GM19193 (cell line): ENCODE measurements around the gene PEX11G.

Experiments used
- POLR2A ChIP-seq: IDR thresholded peaks from 4 replicates; pipeline ENCODE4 v1.6.1; 2011; ENCODE audit not compliant: insufficient read depth, insufficient read length; ENCODE audit errors: extremely low read depth

PEX11G gene

GRCh38 chr19:7526059-7526929 is 37.5 kb upstream of the PEX11G start:
- TF ChIP-seq POLR2A, result no peak

DNA sequence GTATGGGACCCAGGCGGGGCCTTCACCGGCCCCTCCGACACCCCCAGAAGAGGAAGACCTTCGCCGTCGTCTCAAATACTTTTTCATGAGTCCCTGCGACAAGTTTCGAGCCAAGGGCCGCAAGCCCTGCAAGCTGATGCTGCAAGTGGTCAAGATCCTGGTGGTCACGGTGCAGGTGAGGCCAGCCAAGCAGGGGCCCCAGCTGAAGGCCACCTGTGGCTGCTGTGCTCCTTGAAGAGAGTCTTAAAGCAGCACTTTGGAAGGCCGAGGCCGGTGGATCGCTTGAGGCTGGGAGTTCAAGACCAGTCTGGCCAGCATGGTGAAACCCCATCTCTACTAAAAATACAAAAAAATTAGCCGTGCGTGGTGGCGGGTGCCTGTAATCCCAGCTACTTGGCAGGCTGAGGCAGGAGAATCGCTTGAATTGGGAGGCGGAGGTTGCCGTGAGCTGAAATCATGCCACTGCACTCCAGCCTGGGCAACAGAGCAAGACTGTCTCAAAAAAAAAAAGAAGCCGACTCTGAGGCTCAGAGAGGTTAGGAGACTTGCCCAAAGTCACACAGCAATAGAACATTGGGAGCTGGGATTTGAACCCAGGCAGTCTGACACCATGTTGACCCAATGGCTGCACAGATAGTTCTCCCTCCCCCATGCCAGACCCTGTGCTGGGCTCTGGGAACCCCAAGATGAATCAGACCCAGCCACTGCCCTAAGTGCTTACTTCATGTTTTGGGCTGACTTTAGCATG is 36.3 kb upstream of the PEX11G start:
- no peak for TF ChIP-seq POLR2A

DNA sequence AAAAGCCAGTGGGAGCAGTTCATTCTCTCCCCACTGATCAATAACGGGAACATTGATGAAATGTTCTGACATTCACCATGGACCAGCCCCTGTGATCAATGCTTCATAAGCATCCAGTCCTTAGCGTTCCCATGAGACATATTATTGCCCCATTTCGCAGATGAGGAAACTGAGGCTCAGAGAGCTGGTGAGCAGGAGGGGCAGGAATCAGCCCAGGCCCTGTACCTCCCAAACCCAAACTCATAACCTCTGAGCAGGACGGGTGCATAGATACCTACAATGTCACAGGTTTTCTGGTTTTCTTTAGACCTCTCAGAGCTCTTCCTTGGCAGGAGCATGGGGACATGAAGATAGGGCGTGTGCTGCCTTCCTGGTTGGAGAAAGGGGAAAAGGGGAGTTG is 35.7 kb upstream of the PEX11G start:
- no peak for TF ChIP-seq POLR2A

GRCh38 chr19:7522923-7523667 is 34.3 kb upstream of the PEX11G start:
- TF ChIP-seq POLR2A, result no peak

DNA sequence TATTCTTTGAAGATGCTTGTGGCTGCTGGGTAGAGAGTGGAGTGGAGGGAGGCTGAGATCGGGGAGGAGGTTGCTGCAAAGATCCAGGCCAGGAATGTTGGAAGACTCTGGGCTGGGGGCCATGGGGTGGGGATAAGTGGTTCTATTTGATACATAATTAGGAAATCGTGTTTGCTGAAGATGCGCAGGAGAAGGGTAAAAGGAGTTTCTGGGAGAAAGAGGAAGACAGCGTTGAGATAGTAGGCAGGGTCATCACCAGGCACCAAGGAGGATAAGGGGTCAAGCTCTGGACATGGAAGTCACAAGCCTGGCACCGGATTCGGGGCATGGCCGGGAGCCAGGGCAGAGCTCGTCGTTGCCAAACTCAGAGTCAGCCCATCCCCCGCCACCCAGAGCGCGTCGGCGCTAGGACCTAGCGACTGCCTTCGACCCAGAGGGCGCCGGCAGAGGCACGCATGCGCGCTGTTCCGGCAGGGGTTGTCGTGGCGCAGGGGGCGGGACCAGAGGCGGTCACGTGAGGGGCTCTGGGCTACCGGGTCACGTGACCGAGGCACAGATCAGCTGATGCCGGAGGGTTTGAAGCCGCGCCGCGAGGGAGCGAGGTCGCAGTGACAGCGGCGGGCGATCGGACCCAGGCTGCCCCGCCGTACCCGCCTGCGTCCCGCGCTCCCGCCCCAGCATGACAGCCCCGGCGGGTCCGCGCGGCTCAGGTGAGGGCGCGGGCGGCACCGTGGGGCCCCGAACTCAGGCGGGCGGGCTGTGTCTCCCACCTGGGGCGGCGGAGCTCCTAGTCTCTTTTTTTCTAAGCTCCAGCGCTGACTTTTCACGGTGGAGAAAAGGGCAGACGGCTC is 33.5 kb upstream of the PEX11G start, which contains the start of gene MCOLN1:
Gene MCOLN1 (plus strand): TSS at position 553 of the 851 bp plus-strand sequence. CDS start 127 bp downstream, at position 680.
- TF ChIP-seq POLR2A, result peak; percentile 67

- no peak for TF ChIP-seq POLR2A
Observed at GRCh38 chr19:7521551-7522071, 32.8 kb upstream of the PEX11G start.

GRCh38 chr19:7520131-7521051 is 31.6 kb upstream of the PEX11G start:
- TF ChIP-seq POLR2A, result no peak

GRCh38 chr19:7519361-7520130 is 30.7 kb upstream of the PEX11G start:
- no peak for TF ChIP-seq POLR2A

- TF ChIP-seq POLR2A, result no peak
Observed at GRCh38 chr19:7516878-7517277, 28.0 kb upstream of the PEX11G start.

DNA sequence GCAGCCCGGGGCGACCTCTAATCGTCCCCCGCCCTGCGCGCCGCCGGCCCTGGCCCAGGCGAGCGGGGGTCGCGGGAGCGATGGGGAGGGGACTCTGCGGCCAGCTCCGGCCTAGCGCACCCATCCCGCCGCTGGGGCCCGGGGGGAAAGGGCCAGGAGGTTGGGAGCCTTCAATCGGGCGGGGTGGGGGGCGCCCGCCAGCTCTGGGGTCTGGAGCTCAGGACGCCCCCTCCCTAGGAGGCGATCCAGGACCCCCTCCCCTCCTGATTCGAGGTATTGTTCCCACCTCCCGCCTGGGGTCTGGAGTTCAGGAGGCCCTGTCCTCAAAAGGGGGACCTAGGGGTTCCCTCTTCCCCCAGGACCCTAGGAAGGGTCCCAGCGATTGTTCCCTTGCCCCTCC is 27.5 kb upstream of the PEX11G start:
- TF ChIP-seq POLR2A, result no peak

DNA sequence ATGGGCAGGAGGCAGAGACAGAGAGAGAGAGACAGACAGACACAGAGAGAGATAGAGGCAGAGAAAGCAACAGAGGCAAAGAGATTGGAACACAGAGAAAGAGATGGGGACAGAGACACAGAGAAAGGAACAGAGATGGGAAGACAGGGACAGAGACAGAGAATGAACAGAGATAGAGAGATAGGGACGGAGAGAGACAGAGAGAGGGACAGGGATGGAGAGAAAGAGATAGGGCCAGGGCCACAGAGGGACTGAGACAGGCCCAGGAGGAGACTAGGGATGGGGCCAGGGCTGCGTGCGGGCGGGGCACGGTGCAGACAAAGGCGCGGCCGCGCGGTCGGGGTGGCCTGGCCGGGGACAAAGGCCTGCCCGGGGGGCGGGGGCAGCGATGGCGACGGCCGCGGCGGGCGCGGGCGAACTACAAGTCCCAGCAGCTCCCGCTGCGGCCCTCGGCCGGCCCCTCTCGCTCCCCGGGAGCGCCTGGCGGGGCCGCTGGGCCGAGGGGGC is 26.9 kb upstream of the PEX11G start, which contains the start of gene ZNF358:
Gene ZNF358 (plus strand): TSS at position 459 of the 507 bp plus-strand sequence. CDS start 3,140 bp downstream, outside the sequence.
- no peak for TF ChIP-seq POLR2A

DNA sequence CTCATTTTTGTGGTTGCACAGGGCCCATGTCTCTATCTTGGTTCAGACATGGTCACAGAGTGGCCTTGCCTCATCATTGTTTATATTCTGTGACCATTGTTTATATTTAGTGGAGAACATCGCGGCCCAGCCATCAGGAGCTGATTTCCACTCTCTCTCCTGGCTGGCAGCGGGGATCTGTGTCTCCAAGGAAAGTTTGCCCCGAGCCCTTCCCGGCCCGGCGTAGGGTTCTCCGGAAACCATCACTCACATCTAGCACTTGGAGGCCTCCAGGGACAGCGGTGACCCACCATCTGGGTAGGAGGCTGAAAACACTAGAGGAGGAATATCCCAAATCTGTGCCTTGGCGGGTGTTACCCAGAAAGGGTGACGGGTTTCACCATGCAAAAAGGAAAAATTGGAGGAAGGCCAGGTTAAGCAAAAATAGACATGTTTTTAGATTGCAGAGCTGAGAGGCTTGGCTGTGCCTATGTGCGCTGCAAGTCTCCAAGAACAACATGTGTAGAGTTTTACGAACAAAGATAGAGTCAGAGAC is 26.3 kb upstream of the PEX11G start:
- TF ChIP-seq POLR2A, result no peak
